Measurements from ENCODE around the gene ITGA11. TPM values are rescaled to one million over a fixed set of nuclear protein-coding genes. Genes with fewer than 3 reads are reported as not detected.

Gene ITGA11
- total RNA-seq, 2 donors from 2014 or later, result 22.4 to 23.8 TPM

DNA sequence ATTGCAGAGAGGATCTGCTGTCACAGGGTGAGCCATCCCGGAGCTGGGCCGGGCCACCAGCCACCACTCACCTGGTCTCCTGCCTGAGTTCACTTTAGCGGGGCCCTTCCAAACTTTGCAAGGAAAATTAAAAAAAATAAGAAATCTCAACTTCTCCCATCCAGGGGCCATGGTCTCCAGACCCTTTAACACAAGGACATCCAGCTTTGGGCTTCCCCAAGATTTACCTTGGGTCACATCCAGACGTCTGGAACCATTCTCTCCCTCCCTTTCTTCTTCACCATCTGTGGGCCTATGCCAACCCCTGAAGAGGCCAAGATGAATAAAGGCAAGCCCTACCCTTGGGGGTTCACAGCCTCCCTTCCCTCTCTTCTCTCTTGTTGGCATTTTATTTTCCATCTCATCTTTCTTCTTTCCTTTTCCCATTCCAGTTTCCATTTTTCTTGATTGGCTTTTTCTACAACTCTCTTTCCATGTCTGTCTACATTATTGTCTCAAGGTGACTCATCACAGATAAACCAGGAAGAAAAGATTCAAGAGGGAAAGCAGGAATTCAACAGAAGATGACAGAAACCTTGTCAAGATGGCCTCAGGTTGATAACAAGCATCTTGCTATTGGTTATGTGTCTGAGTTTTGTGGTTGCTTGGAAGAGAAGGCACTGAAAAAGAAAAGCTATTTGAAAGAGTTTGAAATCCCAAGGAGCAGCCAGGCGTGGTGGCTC lies 49.5 kb downstream of the ITGA11 start:
- ATAC-seq (no peak), DNase-seq (no peak)
- intact Hi-C loops (cut with DNase I), result loop anchor here (2.0 to 5.0 kb wide), 2 partner anchors 76 to 130 kb away; no protein-coding TSS in a partner anchor

DNA sequence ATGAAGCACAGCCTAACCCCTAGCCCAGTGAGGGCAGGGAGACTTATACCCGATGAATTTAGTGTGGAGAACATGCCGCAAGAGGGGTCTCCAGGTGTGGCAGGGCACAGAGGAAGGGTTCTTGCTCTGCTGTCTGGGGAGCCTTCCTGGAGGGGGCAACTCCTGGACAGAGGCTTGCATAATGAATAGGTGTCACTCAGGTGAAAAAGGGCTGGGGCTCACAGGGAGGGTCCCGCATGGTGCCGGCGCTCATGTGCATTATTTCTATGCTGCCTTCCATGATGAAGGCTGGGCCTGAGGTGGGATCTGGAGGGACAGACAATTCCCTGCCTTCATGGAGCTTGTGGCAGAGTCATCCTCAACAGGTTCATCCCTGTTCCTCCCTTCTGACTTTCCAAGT lies 51.5 kb downstream of the ITGA11 start:
- DNase-seq (no peak), ATAC-seq (no peak)
- intact Hi-C loops (cut with DNase I), result loop anchor here (5.0 kb wide), 1 partner anchor 128 kb away; no protein-coding TSS in a partner anchor

DNA sequence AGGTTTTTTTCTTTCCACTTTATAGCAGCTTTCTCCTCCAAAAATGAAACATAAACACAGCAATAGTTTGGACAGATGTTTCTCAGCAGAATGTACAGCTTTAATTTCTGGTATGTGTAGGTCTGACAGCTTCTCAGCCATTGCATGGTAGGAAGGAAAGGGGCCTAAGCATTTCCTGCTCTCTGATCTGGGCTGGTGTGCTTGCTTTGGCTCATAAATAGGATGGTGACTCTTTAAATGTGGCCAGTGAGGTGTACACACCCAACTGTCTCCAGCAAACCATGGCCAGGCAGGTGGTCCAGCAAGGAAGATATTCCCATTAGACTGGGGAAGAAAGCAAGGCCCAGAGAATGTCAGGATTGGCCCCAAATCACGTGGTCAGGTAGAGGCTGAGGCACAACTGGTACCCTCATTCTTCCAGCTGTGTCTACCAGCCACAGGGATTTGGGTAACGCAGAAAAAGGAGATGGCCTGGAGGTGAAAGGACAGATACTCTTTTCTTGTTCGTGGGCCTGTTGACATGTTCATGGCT lies 52.1 kb downstream of the ITGA11 start:
- intact Hi-C loops (cut with DNase I), result loop anchor here (5.0 kb wide), 2 partner anchors 73 to 128 kb away; no protein-coding TSS in a partner anchor
- DNase-seq (no peak), ATAC-seq (no peak)

DNA sequence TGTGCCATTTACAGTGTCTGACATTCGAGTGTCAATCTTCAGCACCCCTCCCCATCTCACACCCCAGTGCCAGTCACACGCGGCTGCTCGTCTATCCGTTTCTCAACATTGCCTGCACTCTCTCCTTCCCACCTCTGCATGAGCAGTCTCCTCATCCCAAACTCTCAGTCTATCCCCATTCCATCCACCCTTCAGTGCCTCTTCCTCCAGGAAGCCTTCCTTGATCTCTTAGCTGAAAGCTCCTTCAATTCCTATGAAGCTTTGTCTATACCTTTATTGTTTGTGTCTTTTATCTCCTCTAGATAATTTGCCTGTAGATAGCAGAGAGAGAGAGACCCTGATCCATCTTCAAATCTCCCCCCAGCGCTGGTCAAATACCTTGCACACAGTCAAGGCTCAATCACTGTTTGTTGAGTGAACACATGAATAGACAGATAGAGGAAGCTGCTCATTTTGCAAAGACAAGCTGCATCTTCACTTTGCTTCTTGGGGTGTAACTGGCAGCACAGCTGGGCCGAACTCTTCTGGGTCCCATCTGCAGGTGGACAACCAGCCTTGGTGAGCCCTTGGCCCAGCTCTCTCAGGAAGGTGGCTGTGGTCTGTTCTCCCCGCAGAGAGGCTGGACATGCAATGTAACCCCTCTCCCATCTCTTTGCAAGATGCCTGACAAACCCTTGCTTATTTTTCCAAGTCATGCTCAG lies 52.8 kb downstream of the ITGA11 start:
- intact Hi-C loops (cut with DNase I), result loop anchor here in 1 of 2 donors (5.0 kb wide), 1 partner anchor 72 kb away; no protein-coding TSS in a partner anchor
- ATAC-seq (no peak), DNase-seq (no peak)

DNA sequence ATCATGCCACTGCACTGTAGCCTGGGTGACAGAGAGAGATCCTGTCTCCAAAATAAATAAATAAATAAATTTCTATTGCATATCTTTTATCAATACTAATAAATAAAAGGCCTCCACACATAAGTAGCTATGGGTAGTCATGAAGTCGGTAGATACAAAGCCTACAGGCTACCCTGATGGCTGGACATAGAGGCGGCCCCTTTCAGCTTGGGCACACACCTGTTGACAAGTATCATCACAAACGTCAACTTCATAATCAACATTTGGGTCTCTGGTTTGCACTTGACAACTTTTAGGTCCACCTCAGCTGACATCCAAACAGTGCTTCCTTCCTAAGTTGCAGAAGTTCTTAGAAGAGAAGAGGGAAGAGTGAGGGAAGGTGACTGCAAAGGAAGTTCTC lies 53.4 kb downstream of the ITGA11 start:
- DNase-seq (no peak), ATAC-seq (no peak)
- intact Hi-C loops (cut with DNase I), result loop anchor here in 1 of 2 donors (5.0 kb wide), 1 partner anchor 71 kb away; no protein-coding TSS in a partner anchor

DNA sequence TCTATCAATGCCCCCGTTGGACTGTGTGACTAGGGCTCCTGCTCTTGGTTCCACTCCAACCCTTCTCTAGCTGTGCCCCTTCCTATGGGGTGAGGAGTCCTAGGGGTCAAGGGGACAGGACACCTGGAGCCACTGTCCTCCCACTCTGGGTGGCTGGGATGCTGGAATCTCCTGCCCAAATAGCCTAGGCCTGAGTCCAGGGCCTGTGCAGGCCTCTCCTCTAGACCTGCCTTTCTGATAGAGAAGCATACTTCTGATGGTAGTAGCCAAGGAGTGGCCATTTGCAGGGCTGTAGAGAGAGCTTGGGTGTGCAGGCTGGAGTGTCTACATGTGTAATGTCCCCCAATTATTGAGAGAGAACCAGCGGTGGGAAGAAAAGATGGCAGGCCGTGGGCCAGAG lies 54.2 kb downstream of the ITGA11 start:
- intact Hi-C loops (cut with DNase I), result loop anchor here in 1 of 2 donors (5.0 kb wide), 1 partner anchor 70 kb away; no protein-coding TSS in a partner anchor
- no peak for ATAC-seq
- no peak for DNase-seq

DNA sequence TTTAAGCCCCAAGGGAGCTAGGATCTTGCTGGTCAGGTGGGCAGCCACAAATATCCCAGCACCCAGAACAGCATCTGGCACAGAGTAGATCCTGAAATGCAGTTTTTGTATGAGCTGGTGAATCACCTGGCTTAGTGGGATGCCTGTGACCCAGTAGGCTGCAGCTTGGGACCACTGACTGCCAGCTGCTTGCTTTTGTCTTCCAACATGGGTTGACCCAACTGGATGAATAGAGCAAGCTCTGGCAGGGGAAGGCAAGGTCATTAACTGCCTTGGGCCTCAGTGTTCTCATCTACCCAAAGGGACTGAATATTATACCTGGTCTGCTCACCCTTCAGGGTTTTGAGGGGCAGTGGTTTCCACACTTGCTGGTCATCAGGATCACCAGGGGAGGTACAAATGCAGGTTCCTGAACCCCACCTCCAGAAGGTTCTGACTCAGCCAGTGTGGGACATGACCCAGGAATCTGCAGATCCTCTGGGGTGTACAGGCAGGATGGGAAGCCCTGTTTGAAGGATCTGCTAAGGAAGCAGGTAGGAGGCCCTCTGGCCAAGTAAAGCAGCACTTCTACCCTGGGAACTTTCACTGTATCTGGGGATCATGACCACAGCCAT lies 55.4 kb downstream of the ITGA11 start:
- no peak for DNase-seq
- intact Hi-C loops (cut with DNase I), result loop anchor here in 1 of 2 donors (5.0 kb wide), 1 partner anchor 69 kb away; no protein-coding TSS in a partner anchor
- no peak for ATAC-seq

DNA sequence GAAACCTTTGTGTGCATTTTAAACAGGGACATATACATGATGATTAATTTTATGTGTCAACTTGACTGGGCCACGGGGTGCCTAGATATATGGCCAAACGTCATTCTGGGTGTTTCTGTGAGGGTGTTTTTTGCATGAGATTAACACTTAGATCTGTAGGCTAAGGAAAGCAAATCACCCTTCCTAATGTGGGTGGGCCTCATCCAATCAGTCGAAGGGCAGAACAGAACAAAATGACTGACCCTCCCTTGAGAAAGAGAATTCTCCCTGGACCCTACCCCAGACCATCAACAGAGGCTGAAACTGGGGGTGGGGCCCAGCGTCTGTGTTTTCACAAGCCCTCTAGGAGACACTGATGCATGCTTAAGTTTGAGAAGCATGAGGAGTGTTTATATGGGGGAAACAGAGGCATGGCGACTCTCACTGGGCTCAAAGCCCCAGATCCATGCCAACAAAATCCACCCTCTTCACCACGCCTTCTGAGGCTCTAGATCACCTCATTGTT lies 56.2 kb downstream of the ITGA11 start:
- no peak for DNase-seq
- intact Hi-C loops (cut with DNase I), result loop anchor here in 1 of 2 donors (5.0 kb wide), 1 partner anchor 68 kb away; no protein-coding TSS in a partner anchor
- no peak for ATAC-seq

DNA sequence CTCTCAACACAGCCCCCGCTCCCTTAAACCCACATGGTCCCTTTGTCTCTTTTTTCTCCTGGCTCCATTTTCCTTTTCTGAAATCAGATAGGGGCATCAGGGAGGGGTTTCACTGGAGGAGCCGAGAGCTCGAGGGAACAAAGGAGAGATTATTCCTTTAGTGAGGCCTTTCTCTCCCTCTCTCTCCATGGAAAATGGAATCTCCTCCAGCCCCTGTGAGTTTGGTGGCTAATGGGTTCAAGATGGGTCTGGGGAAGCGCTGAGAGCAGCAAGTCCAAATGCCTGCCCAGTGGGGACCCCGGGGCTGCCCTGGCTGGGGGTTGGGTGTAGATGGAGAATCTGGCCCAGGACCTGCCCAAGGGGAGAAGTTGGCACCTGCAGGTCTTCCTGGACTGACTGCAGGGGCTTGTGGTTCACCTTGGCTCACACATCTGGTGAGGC lies 56.8 kb downstream of the ITGA11 start:
- no peak for ATAC-seq
- intact Hi-C loops (cut with DNase I), result loop anchor here in 1 of 2 donors (5.0 kb wide), 1 partner anchor 68 kb away; no protein-coding TSS in a partner anchor
- no peak for DNase-seq

DNA sequence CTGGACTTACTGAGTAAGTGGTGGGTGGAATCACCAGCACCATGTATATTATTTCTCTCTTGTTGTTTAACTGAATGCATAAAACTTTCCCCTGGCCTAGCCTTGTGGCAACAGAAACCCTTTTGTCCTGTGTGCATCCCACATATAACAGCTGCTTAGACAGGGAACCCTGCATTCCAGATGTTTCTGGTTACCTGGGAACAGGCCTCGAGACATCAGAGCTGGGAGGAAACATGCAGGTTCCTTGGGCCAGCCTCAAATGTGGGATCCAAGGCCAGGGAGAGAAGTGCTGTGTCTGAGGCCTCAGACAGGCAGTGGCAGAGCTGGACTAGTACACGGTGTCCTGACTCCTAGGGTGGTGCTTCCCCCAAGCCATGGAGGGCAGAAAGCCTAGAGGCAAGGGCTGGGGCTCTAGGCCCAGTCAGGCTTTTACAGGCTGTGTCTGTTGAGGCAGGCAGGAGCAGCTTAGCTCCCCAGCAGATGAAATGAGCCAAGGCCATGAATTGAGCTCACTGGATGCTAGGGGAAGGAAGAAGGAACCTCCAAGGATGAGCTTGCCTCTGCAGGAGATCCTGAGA lies 57.7 kb downstream of the ITGA11 start:
- intact Hi-C loops (cut with DNase I), result no loop called here
- ATAC-seq (no peak), DNase-seq (no peak)

DNA sequence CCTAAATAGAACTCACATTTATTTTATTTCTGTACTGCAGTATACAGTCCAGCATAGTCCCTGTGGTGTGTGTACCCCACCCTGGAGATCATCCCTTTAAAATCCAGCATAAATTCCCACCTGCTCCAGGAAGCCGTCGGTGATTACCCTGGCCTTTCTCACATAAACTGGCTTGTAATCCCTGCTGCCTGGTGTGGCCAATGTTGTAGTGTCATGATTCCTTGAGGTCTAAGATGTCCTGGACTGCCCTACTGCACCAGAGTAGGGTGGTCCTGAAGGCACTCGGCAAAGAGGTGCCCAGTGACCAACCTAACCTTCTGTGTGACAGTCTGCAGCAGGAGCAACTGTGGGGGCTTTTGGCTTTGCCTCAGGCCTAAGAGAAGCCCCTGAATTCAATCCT lies 58.9 kb downstream of the ITGA11 start:
- no peak for DNase-seq
- no peak for ATAC-seq
- intact Hi-C loops (cut with DNase I), result no loop called here

DNA sequence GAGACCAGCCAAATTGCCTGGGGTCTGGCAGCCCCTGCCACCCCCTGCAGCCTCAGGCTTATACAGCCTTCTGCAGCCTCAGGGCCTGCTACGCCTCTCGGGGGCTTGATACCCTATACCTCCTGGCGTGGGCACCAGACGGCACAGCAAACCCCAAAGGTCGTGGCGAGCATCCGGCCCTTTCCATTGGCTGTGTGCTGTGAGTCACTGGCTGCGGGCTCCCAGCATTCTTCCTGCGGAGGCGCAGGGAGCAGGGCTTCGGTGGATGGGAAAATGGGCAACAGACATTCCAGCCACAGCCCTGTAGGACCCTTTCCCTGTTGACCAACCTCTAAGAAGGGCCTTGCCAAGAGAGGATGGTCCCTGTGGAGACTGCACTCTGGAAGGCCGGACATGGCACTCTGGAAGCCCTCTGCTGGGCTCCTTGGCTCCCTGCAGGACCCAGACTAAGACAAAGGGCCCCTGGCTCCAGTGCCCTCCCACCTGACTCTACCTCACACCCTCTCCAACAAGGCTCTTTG lies 59.6 kb downstream of the ITGA11 start:
- no peak for DNase-seq
- intact Hi-C loops (cut with DNase I), result no loop called here
- ATAC-seq, result peak; percentile 31 to 71

DNA sequence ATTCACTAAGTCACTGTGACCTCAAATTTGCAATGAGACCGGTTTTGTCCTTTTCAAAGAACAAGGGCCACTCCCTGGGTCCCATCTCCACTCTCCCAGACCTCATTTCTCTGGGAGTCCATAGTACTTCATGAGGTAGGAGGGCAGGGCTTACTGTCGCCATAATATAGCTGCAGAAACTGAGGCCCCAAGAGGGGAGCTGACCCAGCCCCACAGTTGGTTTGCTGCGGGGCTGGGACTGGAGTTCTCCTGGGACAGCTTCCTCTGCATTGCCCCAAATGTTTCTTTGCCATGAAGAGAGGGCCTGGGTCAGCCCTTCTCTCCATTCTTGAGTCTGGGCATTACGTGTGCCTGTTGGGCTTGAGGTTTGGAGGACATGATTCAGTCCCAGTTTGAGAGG lies 60.1 kb downstream of the ITGA11 start:
- intact Hi-C loops (cut with DNase I), result no loop called here
- no peak for DNase-seq
- ATAC-seq, result no peak

DNA sequence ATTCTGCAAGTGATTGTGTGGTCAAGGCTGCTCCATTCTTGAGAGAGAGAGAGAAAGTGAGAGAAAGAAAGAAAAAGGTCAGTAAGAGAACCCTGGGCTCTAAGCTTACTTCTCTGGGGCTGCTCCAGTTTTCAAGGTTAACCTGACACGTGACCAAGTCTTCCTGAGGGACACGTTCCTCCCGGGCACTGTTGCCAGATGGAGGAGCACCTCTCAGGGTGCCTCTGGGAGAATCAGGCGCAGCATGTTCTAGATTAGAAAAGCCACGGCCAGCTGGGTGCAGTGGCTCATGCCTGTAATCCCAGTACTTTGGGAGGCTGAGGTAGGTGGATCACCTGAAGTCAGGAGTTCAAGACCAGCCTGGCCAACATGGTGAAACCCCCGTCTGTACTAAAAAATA lies 60.8 kb downstream of the ITGA11 start:
- DNase-seq, result no peak
- intact Hi-C loops (cut with DNase I), result no loop called here
- peak; percentile 14 to 27 for ATAC-seq

DNA sequence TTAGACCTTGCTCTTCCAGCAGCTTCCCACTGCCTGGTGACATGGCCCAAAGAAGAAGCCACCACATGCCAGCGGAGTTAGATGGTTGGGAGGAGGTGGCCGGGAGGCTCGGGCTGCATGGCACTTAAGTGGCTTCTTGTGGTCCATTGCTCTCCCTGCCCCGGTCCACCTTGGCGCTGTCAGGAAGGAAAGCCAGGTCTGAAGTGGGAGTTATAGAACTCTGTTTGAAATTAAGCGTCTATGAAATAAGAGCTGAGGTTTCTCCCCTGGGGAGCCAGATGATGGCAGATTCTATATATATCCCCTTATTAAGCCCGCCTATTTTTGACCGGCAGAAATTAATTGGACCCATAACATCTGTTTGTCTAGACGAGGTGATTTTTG lies 61.2 kb downstream of the ITGA11 start:
- DNase-seq (no peak), ATAC-seq (no peak)
- intact Hi-C loops (cut with DNase I), result no loop called here

DNA sequence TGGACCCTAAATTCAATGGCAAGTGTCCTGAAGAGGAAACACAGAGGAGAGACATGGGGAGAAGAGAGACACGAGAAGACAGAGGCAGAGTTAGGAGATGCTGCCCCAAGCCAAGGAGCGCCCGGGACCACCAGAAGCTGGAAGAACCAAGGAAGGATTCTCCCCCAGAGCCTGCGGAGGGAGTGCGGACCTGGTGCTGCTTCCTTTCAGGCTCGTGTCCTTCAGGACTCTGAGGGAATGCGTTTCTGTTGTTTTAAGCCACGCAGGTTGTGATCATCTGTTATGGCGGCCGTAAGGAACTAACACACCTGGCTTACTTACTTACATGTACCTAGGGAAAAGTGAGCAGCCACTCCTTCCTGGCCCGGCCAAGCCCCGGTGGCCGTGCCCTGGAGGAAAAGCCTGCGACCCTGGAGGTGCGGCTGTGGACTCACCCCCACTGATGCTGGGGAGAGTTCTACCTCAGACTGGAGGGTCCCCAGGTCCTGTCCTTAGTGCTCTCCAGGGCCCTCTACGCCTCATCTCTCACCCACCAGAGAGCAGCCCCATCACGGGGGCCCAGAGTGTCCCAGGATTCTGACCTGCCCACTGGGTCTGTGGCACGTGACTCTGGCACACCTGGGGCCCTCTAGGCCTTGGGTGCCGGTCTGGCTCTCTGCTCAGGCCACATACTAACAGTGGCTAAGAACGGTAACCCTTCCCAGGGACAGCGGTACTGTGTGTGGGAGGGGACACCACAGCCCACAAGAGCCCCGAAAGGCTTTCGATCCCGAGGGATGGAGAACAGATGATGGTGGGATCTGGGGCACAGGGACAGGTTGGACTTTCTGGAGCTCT lies 61.8 kb downstream of the ITGA11 start:
- ATAC-seq (no peak), DNase-seq (no peak)
- intact Hi-C loops (cut with DNase I), result loop anchor here in 1 of 2 donors (5.0 kb wide), 1 partner anchor 53 kb away; no protein-coding TSS in a partner anchor

DNA sequence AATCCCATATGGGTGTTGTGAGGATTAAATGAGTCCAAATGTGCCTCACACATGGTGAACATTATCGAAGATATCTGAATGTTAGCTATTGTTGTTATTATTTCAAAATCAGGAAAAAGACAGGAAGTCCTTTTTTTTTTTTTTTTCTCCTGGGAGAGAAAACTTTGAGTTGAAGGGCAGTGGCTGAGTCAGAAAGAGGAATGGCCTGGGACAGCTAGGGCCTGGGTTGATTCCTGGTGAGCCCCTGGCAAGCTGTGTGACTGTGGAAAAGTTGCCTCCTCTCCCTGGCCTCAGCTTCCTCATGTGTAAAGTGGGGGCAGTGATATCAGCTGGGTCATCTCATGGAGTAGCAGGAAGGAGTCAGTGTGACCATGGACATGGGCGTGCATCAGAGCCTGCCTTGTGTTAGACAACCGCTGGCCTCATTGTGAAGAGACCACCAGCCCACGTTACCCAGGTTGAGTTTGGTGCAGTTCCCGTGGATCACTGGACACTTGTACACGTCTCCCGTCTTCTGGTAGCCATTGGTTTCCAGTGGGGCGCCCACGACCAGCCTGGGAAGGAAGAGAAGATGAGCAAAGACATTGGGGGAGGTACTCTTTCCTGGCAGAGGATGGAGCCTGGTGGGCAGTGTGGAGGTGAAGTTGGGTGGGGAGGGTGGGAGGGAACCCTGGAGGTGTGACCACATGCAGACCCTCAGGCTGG lies 63.1 kb downstream of the ITGA11 start:
- DNase-seq, result no peak

More for the DNA sequence above, 63.1 kb downstream of the ITGA11 start:
- ATAC-seq, result no peak
- intact Hi-C loops (cut with DNase I), result loop anchor here in 1 of 2 donors (5.0 kb wide), 1 partner anchor 52 kb away; no protein-coding TSS in a partner anchor

All from left cardiac atrium (tissue), 4 donors.